ENCODE measurements around the gene CNTNAP5.

The CNTNAP5 gene

GRCh38 chr2:124920448-124920847 lies 895.4 kb downstream of the CNTNAP5 start:
- no peak overlapping the region for H3K27ac ChIP-seq
- TF ChIP-seq ZFX (IDR thresholded peaks at IDR 0.05; ENCODE audit: borderline replicate concordance): no peak
- TF ChIP-seq, protein P1, sequence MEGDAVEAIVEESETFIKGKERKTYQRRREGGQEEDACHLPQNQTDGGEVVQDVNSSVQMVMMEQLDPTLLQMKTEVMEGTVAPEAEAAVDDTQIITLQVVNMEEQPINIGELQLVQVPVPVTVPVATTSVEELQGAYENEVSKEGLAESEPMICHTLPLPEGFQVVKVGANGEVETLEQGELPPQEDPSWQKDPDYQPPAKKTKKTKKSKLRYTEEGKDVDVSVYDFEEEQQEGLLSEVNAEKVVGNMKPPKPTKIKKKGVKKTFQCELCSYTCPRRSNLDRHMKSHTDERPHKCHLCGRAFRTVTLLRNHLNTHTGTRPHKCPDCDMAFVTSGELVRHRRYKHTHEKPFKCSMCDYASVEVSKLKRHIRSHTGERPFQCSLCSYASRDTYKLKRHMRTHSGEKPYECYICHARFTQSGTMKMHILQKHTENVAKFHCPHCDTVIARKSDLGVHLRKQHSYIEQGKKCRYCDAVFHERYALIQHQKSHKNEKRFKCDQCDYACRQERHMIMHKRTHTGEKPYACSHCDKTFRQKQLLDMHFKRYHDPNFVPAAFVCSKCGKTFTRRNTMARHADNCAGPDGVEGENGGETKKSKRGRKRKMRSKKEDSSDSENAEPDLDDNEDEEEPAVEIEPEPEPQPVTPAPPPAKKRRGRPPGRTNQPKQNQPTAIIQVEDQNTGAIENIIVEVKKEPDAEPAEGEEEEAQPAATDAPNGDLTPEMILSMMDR (IDR thresholded peaks at IDR 0.05): no peak

GRCh38 chr2:124921191-124921590 lies 896.1 kb downstream of the CNTNAP5 start:
- H3K27ac ChIP-seq: no peak overlapping the region
- TF ChIP-seq, protein P1 (IDR thresholded peaks at IDR 0.05): no peak
- TF ChIP-seq ZFX (IDR thresholded peaks at IDR 0.05; ENCODE audit: borderline replicate concordance): no peak

DNA sequence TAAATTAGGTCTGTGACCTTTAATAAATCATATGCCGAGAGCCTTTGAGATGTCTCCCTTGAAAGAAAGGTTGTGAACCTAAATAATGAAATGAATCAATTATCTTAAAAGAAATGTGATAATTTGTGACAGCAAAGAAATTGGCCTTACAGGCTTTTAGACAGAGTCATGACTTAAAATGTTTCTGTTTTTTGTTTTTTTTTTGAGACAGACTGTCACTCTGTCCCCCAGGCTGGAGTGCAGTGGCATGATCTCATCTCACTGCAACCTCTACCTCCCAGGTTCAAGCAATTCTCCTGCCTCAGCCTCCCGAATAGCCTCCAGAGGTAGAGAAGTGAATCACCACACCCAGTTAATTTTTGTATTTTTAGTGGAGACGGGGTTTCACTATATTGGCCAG lies 898.0 kb downstream of the CNTNAP5 start:
- no peak for TF ChIP-seq ZFX (IDR thresholded peaks at IDR 0.05; ENCODE audit: borderline replicate concordance)
- no peak overlapping the region for H3K27ac ChIP-seq

DNA sequence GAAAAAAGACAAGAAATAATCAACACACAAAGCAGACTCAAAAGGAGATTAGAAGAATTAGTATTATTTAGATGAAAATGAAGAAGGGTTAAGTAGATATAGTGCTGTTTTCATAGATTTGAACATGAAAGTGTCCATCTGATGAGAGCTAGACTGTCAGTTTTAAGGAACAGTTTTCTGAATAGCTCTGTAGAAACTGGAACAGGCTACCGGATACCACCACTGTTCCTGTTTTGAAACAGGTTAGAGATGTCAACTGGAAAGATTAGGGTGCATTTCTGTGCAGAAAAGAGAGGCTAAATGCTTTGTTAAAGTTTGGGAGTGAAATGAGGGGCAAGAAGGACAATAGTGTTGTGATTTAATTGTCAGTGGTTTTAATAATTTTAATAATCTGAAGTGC lies 908.8 kb downstream of the CNTNAP5 start:
- TF ChIP-seq, protein P1 (IDR thresholded peaks at IDR 0.05): no peak
- no peak for TF ChIP-seq ZFX (IDR thresholded peaks at IDR 0.05; ENCODE audit: borderline replicate concordance)
- no peak overlapping the region for H3K27ac ChIP-seq

GRCh38 chr2:124953921-124954320 lies 928.8 kb downstream of the CNTNAP5 start:
- TF ChIP-seq ZFX (IDR thresholded peaks at IDR 0.05; ENCODE audit: borderline replicate concordance): no peak
- TF ChIP-seq, protein P1 (IDR thresholded peaks at IDR 0.05): no peak
- H3K27ac ChIP-seq: no peak overlapping the region

DNA sequence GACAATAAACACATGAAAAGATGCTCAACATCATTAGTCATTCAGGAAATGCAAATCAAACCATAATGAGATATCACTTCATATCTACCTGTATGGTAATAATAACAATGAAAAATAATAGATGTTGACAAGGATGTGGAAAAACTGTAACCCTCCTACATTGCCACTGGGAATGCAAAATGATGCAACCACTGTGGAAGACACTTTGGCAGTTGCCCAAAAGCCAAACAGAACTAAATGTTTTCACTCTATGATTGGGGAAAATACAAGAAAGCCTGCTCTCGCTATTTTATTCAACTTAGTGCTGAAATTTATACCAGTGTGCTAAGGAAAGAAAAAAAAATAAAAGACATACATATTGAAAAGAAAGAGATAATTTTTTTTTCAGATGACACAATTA lies 934.5 kb downstream of the CNTNAP5 start:
- H3K27ac ChIP-seq: no peak overlapping the region
- TF ChIP-seq ZFX (IDR thresholded peaks at IDR 0.05; ENCODE audit: borderline replicate concordance): no peak

DNA sequence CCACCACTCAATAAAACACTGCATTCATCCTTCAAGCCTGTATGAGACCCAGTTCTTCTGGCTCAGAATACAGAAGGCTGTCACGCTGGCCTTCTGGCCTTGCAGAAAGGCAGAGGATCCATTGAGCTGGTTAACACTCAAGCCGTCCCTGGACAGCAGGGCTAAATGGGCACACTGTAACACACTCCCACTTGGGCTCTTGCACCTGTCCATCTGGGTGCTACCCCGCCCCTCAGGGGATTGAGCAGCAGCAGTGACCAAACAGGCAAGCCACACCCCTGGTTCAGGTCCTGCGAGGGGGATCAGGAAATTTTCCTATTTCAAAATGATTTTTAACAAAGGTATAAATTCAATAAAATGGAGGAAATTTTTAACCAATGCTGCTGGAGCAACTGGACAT lies 936.0 kb downstream of the CNTNAP5 start:
- TF ChIP-seq, protein P1 (IDR thresholded peaks at IDR 0.05): no peak
- TF ChIP-seq ZFX (IDR thresholded peaks at IDR 0.05; ENCODE audit: borderline replicate concordance): no peak
- H3K27ac ChIP-seq: no peak overlapping the region
